Body of pancreas (tissue), 4 donors: ENCODE data around the gene STEAP2.
A peak's percentile ranks its signal among the peaks of the same experiment; 100 is the strongest.

Experiments
- POLR2A ChIP-seq, 3 donors: fragments of 450-650 bp; IDR thresholded peaks; one replicate each; pipeline ENCODE4 v1.6.1; 2016; ENCODE audit warnings: antibody characterized with exemption in 3 of 3, mild to moderate bottlenecking in 2 of 3
- TF ChIP-seq, protein P1 (sequence below), 7 experiments: fragments of 450-650 bp in 4 of 7; fragments of 200-600 bp in 3 of 7; sonication (generic) in 3 of 7; IDR thresholded peaks; one replicate each; pipeline ENCODE4 v1.5.1; 2016 to 2019; ENCODE audit warnings: antibody characterized with exemption in 7 of 7

DNA sequence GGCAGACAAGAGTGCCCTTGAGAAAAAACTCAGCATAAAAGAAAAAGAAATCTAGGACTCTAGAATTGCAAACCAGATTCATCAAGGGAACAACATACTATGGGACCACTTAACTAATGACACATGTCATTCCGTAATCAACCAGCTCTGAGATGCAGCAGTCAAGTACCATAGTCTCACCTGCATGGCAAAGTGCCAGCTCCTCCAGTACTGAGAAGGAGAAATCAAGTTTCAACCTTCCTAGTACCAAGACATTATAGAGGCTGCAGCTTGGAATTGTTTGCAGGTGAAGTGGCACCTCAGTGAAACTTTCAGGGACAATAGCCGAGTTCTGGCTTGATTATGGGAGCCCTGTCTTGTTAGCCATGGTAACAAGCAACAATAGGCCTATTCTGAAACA is 45.8 kb upstream of the STEAP2 start:
- TF ChIP-seq, protein P1, sequence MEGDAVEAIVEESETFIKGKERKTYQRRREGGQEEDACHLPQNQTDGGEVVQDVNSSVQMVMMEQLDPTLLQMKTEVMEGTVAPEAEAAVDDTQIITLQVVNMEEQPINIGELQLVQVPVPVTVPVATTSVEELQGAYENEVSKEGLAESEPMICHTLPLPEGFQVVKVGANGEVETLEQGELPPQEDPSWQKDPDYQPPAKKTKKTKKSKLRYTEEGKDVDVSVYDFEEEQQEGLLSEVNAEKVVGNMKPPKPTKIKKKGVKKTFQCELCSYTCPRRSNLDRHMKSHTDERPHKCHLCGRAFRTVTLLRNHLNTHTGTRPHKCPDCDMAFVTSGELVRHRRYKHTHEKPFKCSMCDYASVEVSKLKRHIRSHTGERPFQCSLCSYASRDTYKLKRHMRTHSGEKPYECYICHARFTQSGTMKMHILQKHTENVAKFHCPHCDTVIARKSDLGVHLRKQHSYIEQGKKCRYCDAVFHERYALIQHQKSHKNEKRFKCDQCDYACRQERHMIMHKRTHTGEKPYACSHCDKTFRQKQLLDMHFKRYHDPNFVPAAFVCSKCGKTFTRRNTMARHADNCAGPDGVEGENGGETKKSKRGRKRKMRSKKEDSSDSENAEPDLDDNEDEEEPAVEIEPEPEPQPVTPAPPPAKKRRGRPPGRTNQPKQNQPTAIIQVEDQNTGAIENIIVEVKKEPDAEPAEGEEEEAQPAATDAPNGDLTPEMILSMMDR (IDR thresholded peaks at IDR 0.05) = peak in 1 of 7 experiments; percentile 3
- no peak for TF ChIP-seq POLR2A (IDR thresholded peaks at IDR 0.05)
